HuH-7.5 (cell line): ENCODE data around the gene AKAP6.

Experiments used
- DNase-seq: peaks from one replicate; pipeline ENCODE4 v3.0.0; 2011; ENCODE audit warnings: low spot score

The AKAP6 gene

GRCh38 chr14:32821964-32822653, 493.0 kb downstream of the AKAP6 start:
- DNase-seq = no peak

GRCh38 chr14:32823706-32824105, 494.6 kb downstream of the AKAP6 start:
- DNase-seq = no peak

- DNase-seq = no peak
Observed at GRCh38 chr14:32824195-32824594, 495.1 kb downstream of the AKAP6 start.

GRCh38 chr14:32825058-32825457, 496.0 kb downstream of the AKAP6 start:
- DNase-seq = no peak

GRCh38 chr14:32826404-32827082, 497.4 kb downstream of the AKAP6 start:
- no peak for DNase-seq

GRCh38 chr14:32827514-32827913, 498.4 kb downstream of the AKAP6 start:
- DNase-seq = no peak

- no peak for DNase-seq
Observed at GRCh38 chr14:32835924-32836323, 506.8 kb downstream of the AKAP6 start.

GRCh38 chr14:32841698-32842097, 512.6 kb downstream of the AKAP6 start:
- no peak for DNase-seq

- DNase-seq = no peak
Observed at GRCh38 chr14:32846821-32847365, 517.8 kb downstream of the AKAP6 start.

- DNase-seq = no peak
Observed at GRCh38 chr14:32847867-32848266, 518.8 kb downstream of the AKAP6 start.

GRCh38 chr14:32865827-32866376, 536.8 kb downstream of the AKAP6 start:
- no peak for DNase-seq

- DNase-seq = no peak
Observed at GRCh38 chr14:32883188-32883587, 554.1 kb downstream of the AKAP6 start.
